ENCODE measurements around the gene DHFR. TPM values are rescaled to one million over a fixed set of nuclear protein-coding genes. Genes with fewer than 3 reads are reported as not detected.

The DHFR gene
- total and polyA plus RNA-seq, 8 donors, result 0.88 to 5.8 (median 2.2) TPM

- no peak for TF ChIP-seq CTCF (IDR thresholded peaks at IDR 0.05)
- WGBS, 2 donors, result 74 to 80% methylated on average over 5 of the region's 5 CpGs
- intact Hi-C loops (cut with DNase I), result no loop called here
- ATAC-seq (no peak), FAIRE-seq (no peak), DNase-seq (no peak)
- H3K36me3 ChIP-seq, result no peaks in the 10 kb centered on the region
- H3K9me3 ChIP-seq, result no peaks in the 10 kb centered on the region
- H3K27ac ChIP-seq, result no peak overlapping the region
- H3K27me3 ChIP-seq, result peaks cover 0 to 7% (median 0%) of the 10 kb centered on the region in 4 donors
- no peaks in the 10 kb centered on the region for H3K4me1 ChIP-seq
- H3K4me3 ChIP-seq, result no peak overlapping the region
Observed at GRCh38 chr5:80576383-80576782, 78.4 kb downstream of the DHFR start.

Other genes starting within 250 kb of the DHFR start
- 10 to 100 TPM in 3 of 6 donors, 1 to 10 TPM in 3; 7.9 to 22.6 (median 9.8) TPM for gene ZFYVE16, start 246.9 kb downstream of the DHFR start, total RNA-seq
- gene ZFYVE16, start 246.9 kb downstream of the DHFR start, polyA plus RNA-seq, result 1 to 10 TPM; 6.3 to 9.5 TPM
- 1 to 10 TPM; 1.1 to 2.5 (median 1.9) TPM for gene FAM151B, start 166.9 kb downstream of the DHFR start, total RNA-seq
- 1 to 10 TPM in 1 of 2 donors, under 1 TPM in 1; 0.49 to 1.2 TPM for gene FAM151B, start 166.9 kb downstream of the DHFR start, polyA plus RNA-seq
- gene ANKRD34B, start 84.7 kb downstream of the DHFR start, total RNA-seq, result not detected
- gene ANKRD34B, start 84.7 kb downstream of the DHFR start, polyA plus RNA-seq, result not detected
- 10 to 100 TPM in 2 of 6 donors, 1 to 10 TPM in 4; 6.6 to 11.5 (median 9.3) TPM for gene MSH3, start 331 bp downstream of the DHFR start, total RNA-seq
- 1 to 10 TPM; 2.1 to 3.9 TPM for gene MSH3, start 331 bp downstream of the DHFR start, polyA plus RNA-seq

Data from pancreas (tissue), 10 donors.